GM12878 (cell line): Measurements from ENCODE around the gene S100A8. TPM values are rescaled to one million over a fixed set of nuclear protein-coding genes. Genes with fewer than 3 reads are reported as not detected.

Experiments
- ATAC-seq: fragments of 200-7000 bp; cut with Tn5 transposase; 3 replicates; pipeline ENCODE4 v1.9.1; 2020; ENCODE audit warnings: mild to moderate bottlenecking, moderate library complexity
- BruUV-seq: library from RNA; stranded (reverse); fragments of 400-500 nt; replicated peaks from 2 replicates; lab custom pipeline; 2021; lab: Mats Ljungman, UMichigan
- CTCF ChIA-PET: fragments of 300-600 bp; sonication (Branson Sonifier 250); formaldehyde crosslinking; extraction: SDS; loops from one replicate; lab custom pipeline; 2021; ENCODE audit warnings: inconsistent platforms; lab: Yijun Ruan, JAX
- POLR2A ChIA-PET: fragments of 350-600 bp; formaldehyde crosslinking; extraction: SDS; loops from one replicate; lab custom pipeline; 2021; ENCODE audit warnings: inconsistent platforms; lab: Charles Lee
- RAD21 ChIA-PET: fragments of 300-600 bp; sonication (Branson Sonifier 250); formaldehyde crosslinking; loops from one replicate; lab custom pipeline; 2023; ENCODE audit warnings: antibody characterized with exemption; ENCODE audit not compliant: unreplicated experiment; lab: Charles Lee
- SMC1A ChIA-PET: fragments of 300-600 bp; sonication (Branson Sonifier 250); formaldehyde crosslinking; loops from one replicate; lab custom pipeline; 2023; ENCODE audit not compliant: unreplicated experiment, uncharacterized antibody; lab: Charles Lee
- DNase-seq: peaks from one replicate; pipeline ENCODE4 v3.0.0-alpha.2; 2011; ENCODE audit warnings: low read depth, low spot score
- FAIRE-seq: peaks from 3 replicates; lab custom pipeline; 2011; peaks lifted over from hg19 to GRCh38; lab: Jason Lieb, UNC
- H2AFZ ChIP-seq: 2 replicates; pipeline ENCODE4 v1.6.0; 2011; ENCODE audit warnings: low read depth, low read length, control low read depth; ENCODE audit not compliant: control insufficient read depth
- H3K27ac ChIP-seq: 2 replicates; pipeline ENCODE4 v1.5.1; 2011; ENCODE audit warnings: control low read depth; ENCODE audit not compliant: control insufficient read depth, insufficient read depth
- H3K27me3 ChIP-seq, 2 experiments: replicated peaks in 1 of 2; 2 replicates each; pipeline versions ENCODE4 v1.6.0 to v1.6.1; 2011; ENCODE audit warnings: low read length in 1 of 2; ENCODE audit not compliant: control insufficient read depth in 2 of 2, insufficient read depth in 2 of 2
- H3K36me3 ChIP-seq, 2 experiments: 2 replicates each; pipeline ENCODE4 v1.5.1; 2011; ENCODE audit warnings: low read length in 1 of 2; ENCODE audit not compliant: control insufficient read depth in 2 of 2, insufficient read depth in 2 of 2
- H3K4me1 ChIP-seq: 2 replicates; pipeline ENCODE4 v1.6.1; 2011; ENCODE audit warnings: mild to moderate bottlenecking, low read length, moderate library complexity, mixed read lengths; ENCODE audit not compliant: control insufficient read depth, insufficient read depth
- H3K4me2 ChIP-seq: 2 replicates; pipeline ENCODE4 v1.6.0; 2011; ENCODE audit warnings: control low read depth; ENCODE audit not compliant: control insufficient read depth, insufficient read depth
- H3K4me3 ChIP-seq: fragments of 200-600 bp; sonication (generic); 2 replicates; pipeline ENCODE4 v1.5.1; 2016
- H3K79me2 ChIP-seq: 2 replicates; pipeline ENCODE4 v1.6.0; 2011; ENCODE audit warnings: low read length; ENCODE audit not compliant: control insufficient read depth, insufficient read depth
- H3K9ac ChIP-seq: 2 replicates; pipeline ENCODE4 v1.8.0; 2011; ENCODE audit warnings: low read length, control low read depth, mixed read lengths; ENCODE audit not compliant: control insufficient read depth, insufficient read depth
- H3K9me3 ChIP-seq: replicated peaks from 3 replicates; pipeline ENCODE4 v1.5.1; 2011; ENCODE audit warnings: mild to moderate bottlenecking, low read length; ENCODE audit not compliant: control insufficient read depth, insufficient read depth
- H4K20me1 ChIP-seq: 2 replicates; pipeline ENCODE4 v1.6.0; 2011; ENCODE audit not compliant: control insufficient read depth, insufficient read depth
- BACH1 ChIP-seq: fragments of 450-650 bp; IDR thresholded peaks from 2 replicates; pipeline ENCODE4 v1.6.1; 2017; ENCODE audit warnings: mild to moderate bottlenecking, borderline replicate concordance
- HSF1 ChIP-seq: fragments of 150-350 bp; IDR thresholded peaks from 2 replicates; pipeline ENCODE4 v1.6.1; 2014; ENCODE audit warnings: mild to moderate bottlenecking, low read depth, low read length
- NFXL1 ChIP-seq: fragments of 450-650 bp; IDR thresholded peaks from 2 replicates; pipeline ENCODE4 v1.6.1; 2017; ENCODE audit warnings: antibody characterized with exemption, mild to moderate bottlenecking, borderline replicate concordance
- POLR2A ChIP-seq: IDR thresholded peaks from 2 replicates; pipeline ENCODE4 v1.6.1; 2011; ENCODE audit warnings: low read depth, mild to moderate bottlenecking, low read length
- POLR2AphosphoS5 ChIP-seq: IDR thresholded peaks from 2 replicates; pipeline ENCODE4 v1.6.1; 2011; ENCODE audit warnings: mild to moderate bottlenecking, low read length, inconsistent platforms
- RBBP5 ChIP-seq: fragments of 200-600 bp; sonication (generic); conservative IDR thresholded peaks from 2 replicates; pipeline ENCODE4 v1.6.1; 2016
- SPI1 ChIP-seq: IDR thresholded peaks from 2 replicates; pipeline ENCODE4 v1.6.1; 2011; ENCODE audit warnings: low read depth, mild to moderate bottlenecking, low read length, moderate library complexity, borderline replicate concordance; ENCODE audit not compliant: insufficient read depth
- STAT1 ChIP-seq: fragments of 450-650 bp; conservative IDR thresholded peaks from 2 replicates; pipeline ENCODE4 v1.6.1; 2014; ENCODE audit warnings: antibody characterized with exemption, mild to moderate bottlenecking
- TARDBP ChIP-seq: IDR thresholded peaks from 2 replicates; pipeline ENCODE4 v1.6.1; 2016; ENCODE audit warnings: borderline replicate concordance
- TCF7 ChIP-seq: IDR thresholded peaks from 2 replicates; pipeline ENCODE4 v1.6.1; 2014; ENCODE audit warnings: antibody characterized with exemption, borderline replicate concordance
- USF2 ChIP-seq: IDR thresholded peaks from 2 replicates; pipeline ENCODE4 v1.6.1; 2011; ENCODE audit warnings: low read depth, low read length, improper control_type of control experiment, borderline replicate concordance
- YY1 ChIP-seq: IDR thresholded peaks from 2 replicates; pipeline ENCODE4 v1.6.1; 2011; ENCODE audit warnings: low read depth, mild to moderate bottlenecking, low read length
- ZNF622 ChIP-seq: fragments of 450-650 bp; IDR thresholded peaks from 2 replicates; pipeline ENCODE4 v1.6.1; 2017; ENCODE audit warnings: mild to moderate bottlenecking, inconsistent platforms
- WGBS: methylation state at CpG from one replicate; pipeline ENCODE4 v1.1.6; 2016; ENCODE audit warnings: low lambda C conversion rate; ENCODE audit not compliant: insufficient replicate concordance, insufficient coverage; ENCODE audit errors: missing lambda C conversion rate; 5-methylcytosine and 5-hydroxymethylcytosine counted together
- in situ Hi-C: fragments of 300-500 bp; cut with MboI; formaldehyde crosslinking; loops from 9 replicates; pipeline ENCODE4 v1.14.3; 2018; ENCODE audit warnings: mixed read lengths
- intact Hi-C: fragments of 100-400 bp; cut with micrococcal nuclease; formaldehyde crosslinking; loops from one replicate; pipeline ENCODE4 v1.14.2; 2022; ENCODE audit not compliant: unreplicated experiment
- polyA plus RNA-seq, 11 experiments: library from polyadenylated mRNA; depleted of rRNA in 4 of 11; unstranded in 6 of 11; stranded (reverse) in 5 of 11; fragments of >200 nt; fragmentation: Nextera tagmentation in 4 of 11; fragmentation: Illumina TruSeq in 1 of 11; extraction: Ambion mirVana in 4 of 11; extraction: Trizol in 1 of 11; gene quantifications; 1 replicate in 1 of 11; 2 replicates in 10 of 11; pipeline versions ENCODE4 v1.2.1 to v1.2.3, GENCODE V29; 2011 to 2016; ENCODE audit warnings: inconsistent platforms in 2 of 11, missing spikeins in 2 of 11, low read depth in 1 of 11
- total RNA-seq, 4 experiments: library from RNA; depleted of rRNA in 3 of 4; stranded (reverse); fragments of >200 nt in 3 of 4; fragmentation: Illumina TruSeq in 1 of 4; extraction: Trizol in 1 of 4; gene quantifications; 2 replicates each; pipeline versions ENCODE4 v1.2.1 to v1.2.3, GENCODE V29; 2013 to 2021

Gene S100A8
- total and polyA plus RNA-seq, 10 of the 15 experiments (the other 5 are each of a cell fraction or from before 2014, with no cell fraction given) = 0.28 TPM; not detected in 9

GRCh38 chr1:153344718-153345025 is 46.2 kb downstream of the S100A8 start:
- no peak for TF ChIP-seq ZNF622
- peak; percentile 47; the same call in 1 of the 2 replicates for TF ChIP-seq SPI1
- DNase-seq (no peak), ATAC-seq (peak; percentile 24), FAIRE-seq (no peak)
- POLR2A ChIA-PET = interaction anchor here (0.5 to 2.6 kb wide), 9 partner anchors 8 to 398 kb away, joined by 3 to 10 read pairs (median 4); partner anchors contain the start of gene CHTOP
- H2AFZ ChIP-seq = no peak overlapping the region
- in situ Hi-C loops = no loop called here
- no TSS peak for BruUV-seq
- RAD21 ChIA-PET = interaction anchor here (0.6 to 4.0 kb wide), 5 partner anchors 31 to 222 kb away, joined by 3 to 26 read pairs (median 6); partner anchors contain the start of gene PGLYRP3
- H3K4me2 ChIP-seq = peak overlapping the region; percentile 77
- no peaks in the 10 kb centered on the region for H3K27me3 ChIP-seq
- no peaks in the 10 kb centered on the region for H3K9me3 ChIP-seq
- peak overlapping the region; percentile 86 for H3K27ac ChIP-seq
- peaks cover 33% of the 10 kb centered on the region for H3K4me1 ChIP-seq
- H4K20me1 ChIP-seq = no peaks in the 10 kb centered on the region
- H3K9ac ChIP-seq = peak overlapping the region; percentile 70
- CTCF ChIA-PET = interaction anchor here (0.6 to 5.8 kb wide), 12 partner anchors 8 to 474 kb away, joined by 3 to 54 read pairs (median 6); partner anchors contain the start of gene PGLYRP3
- no peaks in the 10 kb centered on the region for H3K36me3 ChIP-seq
- peaks cover 17% of the 10 kb centered on the region for H3K79me2 ChIP-seq
- intact Hi-C loops = loop anchor here (5.0 kb wide), 1 partner anchor 82 kb away; no protein-coding TSS in a partner anchor
- SMC1A ChIA-PET = interaction anchor here (1.2 to 4.9 kb wide), 7 partner anchors 8 to 150 kb away, joined by 3 to 27 read pairs (median 8); no protein-coding TSS in a partner anchor
- WGBS = 8% methylated on average over 3 of the region's 3 CpGs
- H3K4me3 ChIP-seq = no peak overlapping the region

- Histone ChIP-seq H3K4me3 (peak overlapping the region; percentile 55; the same call in 1 of the 2 replicates), H3K27ac (peak overlapping the region; percentile 86), H3K36me3 (no peaks in the 10 kb centered on the region), H3K79me2 (peaks cover 17% of the 10 kb centered on the region), H3K4me1 (peaks cover 30% of the 10 kb centered on the region), H3K9me3 (no peaks in the 10 kb centered on the region), H3K9ac (peak overlapping the region; percentile 70), H3K4me2 (peak overlapping the region; percentile 77), H3K27me3 (no peaks in the 10 kb centered on the region), H2AFZ (peak overlapping the region; percentile 1; the same call in 1 of the 2 replicates), H4K20me1 (no peaks in the 10 kb centered on the region)
- ChIA-PET POLR2A (interaction anchor here (0.5 to 2.6 kb wide), 12 partner anchors 7 to 398 kb away, joined by 3 to 10 read pairs (median 4); partner anchors contain the start of genes CHTOP and S100A2), SMC1A (interaction anchor here (0.5 to 4.9 kb wide), 16 partner anchors 9 to 882 kb away, joined by 3 to 27 read pairs (median 4); partner anchors contain the start of gene PGLYRP3), RAD21 (interaction anchor here (0.6 to 4.0 kb wide), 12 partner anchors 9 to 222 kb away, joined by 3 to 26 read pairs (median 4); partner anchors contain the start of gene PGLYRP3), CTCF (interaction anchor here (0.6 to 5.8 kb wide), 15 partner anchors 7 to 473 kb away, joined by 3 to 54 read pairs (median 5); partner anchors contain the start of genes PGLYRP3 and S100A9)
- in situ Hi-C loops (no loop called here), intact Hi-C loops (loop anchor here (5.0 kb wide), 1 partner anchor 82 kb away; no protein-coding TSS in a partner anchor)
- DNase-seq (no peak), FAIRE-seq (no peak), ATAC-seq (peak; percentile 56)
- WGBS = 29% methylated on average over 9 of the region's 9 CpGs
- TSS peak; percentile 96 for BruUV-seq
- TF ChIP-seq BACH1 = no peak
- TF ChIP-seq TCF7 = no peak
- no peak for TF ChIP-seq STAT1
- no peak for TF ChIP-seq USF2
- TF ChIP-seq RBBP5 = no peak
- TF ChIP-seq YY1 = no peak
- peak; percentile 45; the same call in 1 of the 2 replicates for TF ChIP-seq POLR2AphosphoS5
- peak; percentile 38; the same call in 1 of the 2 replicates for TF ChIP-seq POLR2A
- TF ChIP-seq TARDBP = no peak
- no peak for TF ChIP-seq HSF1
- no peak for TF ChIP-seq NFXL1
These were observed 46.8 kb downstream of the S100A8 start for GRCh38 chr1:153343811-153344717.
